Caco-2 (cell line): Measurements from ENCODE around the gene RASSF8. TPM values are rescaled to one million over a fixed set of nuclear protein-coding genes. Genes with fewer than 3 reads are reported as not detected.

Experiments used
- BruUV-seq: library from RNA; stranded (reverse); fragments of 400-500 nt; replicated peaks from 2 replicates; lab custom pipeline; 2021; lab: Mats Ljungman, UMichigan
- CTCF ChIA-PET: fragments of 300-600 bp; sonication (Branson Sonifier 250); formaldehyde crosslinking; loops from one replicate; lab custom pipeline; 2022; ENCODE audit warnings: antibody characterized with exemption; lab: Charles Lee
- POLR2A ChIA-PET: fragments of 300-600 bp; sonication (Branson Sonifier 250); formaldehyde crosslinking; loops from one replicate; lab custom pipeline; 2022; ENCODE audit warnings: antibody characterized with exemption; lab: Charles Lee
- DNase-seq, 2 experiments: peaks; one replicate each; pipeline versions ENCODE4 v3.0.0 to v3.0.0-alpha.2; 2020 to 2022
- H3K27me3 ChIP-seq: replicated peaks from 2 replicates; pipeline ENCODE4 v1.6.0; 2011; ENCODE audit warnings: low read length; ENCODE audit not compliant: control insufficient read depth, insufficient read depth
- H3K36me3 ChIP-seq: 2 replicates; pipeline ENCODE4 v1.5.1; 2011; ENCODE audit warnings: low read length; ENCODE audit not compliant: control insufficient read depth, insufficient read depth
- H3K4me1 ChIP-seq: fragments of 250-450 bp; sonication (Bioruptor Pico); 2 replicates; pipeline ENCODE4 v1.5.1; 2020; ENCODE audit warnings: mild to moderate bottlenecking
- H3K4me3 ChIP-seq: 2 replicates; pipeline ENCODE4 v1.5.1; 2011; ENCODE audit warnings: low read depth, mild to moderate bottlenecking, control low read depth, low read length
- H3K9me3 ChIP-seq: fragments of 250-450 bp; sonication (Bioruptor Pico); 2 replicates; pipeline ENCODE4 v1.5.1; 2020; ENCODE audit warnings: mild to moderate bottlenecking, moderate library complexity
- H3K27ac Mint-ChIP-seq: one replicate; pipeline ENCODE4 v1.8.0; 2022; ENCODE audit warnings: mixed read lengths; ENCODE audit not compliant: unreplicated experiment
- H3K27me3 Mint-ChIP-seq: one replicate; pipeline ENCODE4 v1.8.0; 2022; ENCODE audit warnings: mixed read lengths; ENCODE audit not compliant: insufficient read depth, unreplicated experiment
- H3K36me3 Mint-ChIP-seq: one replicate; pipeline ENCODE4 v1.8.0; 2022; ENCODE audit warnings: mild to moderate bottlenecking, mixed read lengths; ENCODE audit not compliant: insufficient read depth, unreplicated experiment
- H3K4me1 Mint-ChIP-seq: one replicate; pipeline ENCODE4 v1.8.0; 2022; ENCODE audit warnings: low read depth, mixed read lengths; ENCODE audit not compliant: unreplicated experiment
- H3K4me3 Mint-ChIP-seq: one replicate; pipeline ENCODE4 v1.8.0; 2022; ENCODE audit warnings: mild to moderate bottlenecking, moderate library complexity, mixed read lengths; ENCODE audit not compliant: unreplicated experiment
- H3K9me3 Mint-ChIP-seq: one replicate; pipeline ENCODE4 v1.8.0; 2022; ENCODE audit warnings: mixed read lengths; ENCODE audit not compliant: unreplicated experiment
- intact Hi-C: fragments of 100-400 bp; cut with micrococcal nuclease; formaldehyde crosslinking; loops from one replicate; pipeline ENCODE4 v1.10.0; 2022; ENCODE audit not compliant: unreplicated experiment
- total RNA-seq: library from RNA; stranded (reverse); gene quantifications from 2 replicates; pipeline ENCODE4 v1.2.3, GENCODE V29; 2022
- TF ChIP-seq, protein P1 (sequence below), 2 experiments: fragments of 200-600 bp in 1 of 2; IDR thresholded peaks; 1 replicate in 1 of 2; 2 replicates in 1 of 2; pipeline versions ENCODE4 v1.5.1 to v1.8.0; 2011 to 2022; ENCODE audit warnings: antibody characterized with exemption in 1 of 2, control low read depth in 1 of 2, inconsistent platforms in 1 of 2, low read depth in 1 of 2, low read length in 1 of 2, mild to moderate bottlenecking in 1 of 2, moderate library complexity in 1 of 2; ENCODE audit not compliant: insufficient read depth in 1 of 2, severe bottlenecking in 1 of 2, unreplicated experiment in 1 of 2

The RASSF8 gene
- total RNA-seq, 1 experiment from 2014 or later, result 143 TPM

DNA sequence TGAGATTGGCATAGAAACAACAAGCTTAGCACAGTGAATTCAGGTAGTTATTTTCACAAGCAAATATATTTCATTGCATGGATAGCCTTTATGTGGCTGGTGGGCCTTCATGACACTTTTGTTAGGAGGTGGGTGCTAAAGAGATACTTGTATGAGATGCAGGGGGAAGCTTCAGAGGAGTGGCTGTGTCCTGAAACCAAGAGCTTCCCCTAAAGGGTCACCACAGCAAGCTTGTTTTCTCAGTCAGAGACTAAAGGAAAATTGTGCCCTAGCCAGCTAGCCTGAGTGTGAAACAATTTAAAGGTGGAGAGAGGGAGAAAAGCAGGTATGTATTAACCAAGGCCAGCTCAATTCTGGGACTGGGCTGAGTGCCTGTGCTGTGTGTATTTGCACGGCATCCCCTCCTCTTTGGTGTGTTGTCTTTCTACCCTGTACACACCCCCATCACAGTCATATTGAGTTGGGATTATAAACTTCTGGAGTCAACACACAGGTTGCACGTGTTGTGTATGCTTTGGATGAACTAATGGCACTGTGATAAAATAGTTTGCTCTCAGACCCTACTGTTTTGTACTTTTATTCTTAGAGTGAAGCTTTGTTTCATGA is 79.2 kb downstream of the RASSF8 start:
- no peaks in the 10 kb centered on the region for H3K27me3 Mint-ChIP-seq
- H3K36me3 Mint-ChIP-seq, result no peaks in the 10 kb centered on the region
- POLR2A ChIA-PET, result no interaction called here
- BruUV-seq, result no TSS peak
- no peak for DNase-seq
- intact Hi-C loops, result no loop called here
- TF ChIP-seq, protein P1, sequence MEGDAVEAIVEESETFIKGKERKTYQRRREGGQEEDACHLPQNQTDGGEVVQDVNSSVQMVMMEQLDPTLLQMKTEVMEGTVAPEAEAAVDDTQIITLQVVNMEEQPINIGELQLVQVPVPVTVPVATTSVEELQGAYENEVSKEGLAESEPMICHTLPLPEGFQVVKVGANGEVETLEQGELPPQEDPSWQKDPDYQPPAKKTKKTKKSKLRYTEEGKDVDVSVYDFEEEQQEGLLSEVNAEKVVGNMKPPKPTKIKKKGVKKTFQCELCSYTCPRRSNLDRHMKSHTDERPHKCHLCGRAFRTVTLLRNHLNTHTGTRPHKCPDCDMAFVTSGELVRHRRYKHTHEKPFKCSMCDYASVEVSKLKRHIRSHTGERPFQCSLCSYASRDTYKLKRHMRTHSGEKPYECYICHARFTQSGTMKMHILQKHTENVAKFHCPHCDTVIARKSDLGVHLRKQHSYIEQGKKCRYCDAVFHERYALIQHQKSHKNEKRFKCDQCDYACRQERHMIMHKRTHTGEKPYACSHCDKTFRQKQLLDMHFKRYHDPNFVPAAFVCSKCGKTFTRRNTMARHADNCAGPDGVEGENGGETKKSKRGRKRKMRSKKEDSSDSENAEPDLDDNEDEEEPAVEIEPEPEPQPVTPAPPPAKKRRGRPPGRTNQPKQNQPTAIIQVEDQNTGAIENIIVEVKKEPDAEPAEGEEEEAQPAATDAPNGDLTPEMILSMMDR (IDR thresholded peaks at IDR 0.05; ENCODE audit: insufficient read depth in 1 of 2, low read depth in 1 of 2, low read length in 1 of 2, severe bottlenecking in 1 of 2, unreplicated experiment in 1 of 2), result no peak
- H3K9me3 Mint-ChIP-seq, result no peaks in the 10 kb centered on the region
- CTCF ChIA-PET, result no interaction called here
- no peak overlapping the region for H3K27ac Mint-ChIP-seq
- peaks cover 38% of the 10 kb centered on the region for H3K4me1 ChIP-seq
- no peaks in the 10 kb centered on the region for H3K27me3 ChIP-seq
- peaks cover 42% of the 10 kb centered on the region for H3K4me1 Mint-ChIP-seq
- no peaks in the 10 kb centered on the region for H3K9me3 ChIP-seq
- H3K4me3 Mint-ChIP-seq, result no peak overlapping the region
- H3K36me3 ChIP-seq, result no peaks in the 10 kb centered on the region
- no peak overlapping the region for H3K4me3 ChIP-seq

DNA sequence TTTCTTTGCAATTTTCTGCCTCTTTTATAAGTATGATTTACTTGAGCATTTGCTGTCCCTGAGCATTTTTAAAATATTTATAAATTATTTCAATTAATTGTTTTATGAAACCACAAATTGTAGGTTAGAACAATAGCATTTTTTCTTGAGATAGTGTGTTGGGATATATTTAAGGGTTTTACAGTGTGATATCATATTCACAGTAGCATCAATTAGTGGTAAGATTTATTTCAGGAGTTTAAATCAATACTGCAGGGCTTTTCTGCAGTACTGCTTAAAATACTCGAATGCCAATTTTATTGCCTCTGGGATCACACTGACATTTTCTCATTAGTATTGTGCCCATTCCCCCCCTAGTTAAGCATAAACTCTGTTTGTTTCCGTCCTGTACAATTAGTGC is 84.2 kb downstream of the RASSF8 start:
- H3K9me3 Mint-ChIP-seq, result no peaks in the 10 kb centered on the region
- DNase-seq, result no peak
- ChIA-PET CTCF (no interaction called here), POLR2A (no interaction called here)
- no TSS peak for BruUV-seq
- no peaks in the 10 kb centered on the region for H3K9me3 ChIP-seq
- no peaks in the 10 kb centered on the region for H3K27me3 Mint-ChIP-seq
- no peaks in the 10 kb centered on the region for H3K36me3 Mint-ChIP-seq
- H3K27ac Mint-ChIP-seq, result peak overlapping the region; percentile 3
- peaks cover 38% of the 10 kb centered on the region for H3K4me1 Mint-ChIP-seq
- no peak overlapping the region for H3K4me3 Mint-ChIP-seq
- H3K27me3 ChIP-seq, result no peaks in the 10 kb centered on the region
- no peaks in the 10 kb centered on the region for H3K36me3 ChIP-seq
- intact Hi-C loops, result no loop called here
- TF ChIP-seq, protein P1 (IDR thresholded peaks at IDR 0.05; ENCODE audit: insufficient read depth in 1 of 2, low read depth in 1 of 2, low read length in 1 of 2, severe bottlenecking in 1 of 2, unreplicated experiment in 1 of 2), result no peak
- H3K4me1 ChIP-seq, result peaks cover 34% of the 10 kb centered on the region
- no peak overlapping the region for H3K4me3 ChIP-seq

DNA sequence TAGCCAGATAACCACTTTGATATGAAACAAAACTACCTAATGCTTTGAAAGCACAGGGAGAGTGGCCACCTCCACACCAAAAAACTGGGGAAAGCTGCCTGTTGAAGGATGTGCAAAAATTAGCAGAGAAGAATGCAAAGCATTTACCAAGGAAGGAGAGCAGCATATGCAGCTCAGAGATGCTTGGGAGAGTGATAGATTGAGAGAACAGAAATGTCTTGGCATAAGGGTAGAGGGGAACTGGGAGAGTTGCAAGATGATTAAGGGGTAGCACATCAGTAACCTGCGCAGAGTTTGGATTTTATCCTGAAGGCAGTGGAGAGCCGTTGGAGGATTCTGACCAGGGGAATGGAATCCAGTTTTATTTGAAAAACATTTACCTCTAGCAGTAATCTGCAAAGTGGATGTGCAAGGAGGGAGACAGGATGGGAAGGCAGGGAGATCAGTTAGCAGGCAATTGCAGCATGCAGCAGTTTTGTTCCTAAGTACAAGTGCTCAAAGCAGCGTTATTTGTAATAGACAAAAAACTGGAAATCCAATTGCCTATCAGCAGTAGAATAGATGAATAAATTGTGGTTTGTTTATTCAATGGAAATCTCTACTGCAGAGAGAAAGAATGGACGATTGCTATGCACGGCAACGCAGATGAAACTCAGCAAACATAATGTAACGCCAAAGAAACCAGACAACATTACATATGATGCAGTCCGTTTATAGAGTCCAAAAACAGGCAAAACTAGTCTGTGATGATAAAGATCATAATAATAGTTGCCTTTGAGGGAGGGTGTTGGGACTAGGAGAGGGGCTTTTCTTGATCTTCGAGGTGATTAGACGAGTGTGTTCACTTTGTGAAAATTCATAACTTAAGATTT is 84.9 kb downstream of the RASSF8 start:
- no peaks in the 10 kb centered on the region for H3K9me3 ChIP-seq
- peaks cover 28% of the 10 kb centered on the region for H3K4me1 ChIP-seq
- intact Hi-C loops, result no loop called here
- no TSS peak for BruUV-seq
- Mint-ChIP-seq H3K4me3 (peak overlapping the region; percentile 12), H3K36me3 (no peaks in the 10 kb centered on the region), H3K9me3 (no peaks in the 10 kb centered on the region), H3K4me1 (peaks cover 36% of the 10 kb centered on the region), H3K27me3 (no peaks in the 10 kb centered on the region), H3K27ac (peak overlapping the region; percentile 3)
- H3K4me3 ChIP-seq, result no peak overlapping the region
- H3K36me3 ChIP-seq, result no peaks in the 10 kb centered on the region
- CTCF ChIA-PET, result interaction anchor here (1.0 kb wide), 1 partner anchor 49 kb away, joined by 3 read pairs; no protein-coding TSS in a partner anchor
- H3K27me3 ChIP-seq, result no peaks in the 10 kb centered on the region
- no peak for DNase-seq
- POLR2A ChIA-PET, result no interaction called here
- TF ChIP-seq, protein P1 (IDR thresholded peaks at IDR 0.05; ENCODE audit: insufficient read depth in 1 of 2, low read depth in 1 of 2, low read length in 1 of 2, severe bottlenecking in 1 of 2, unreplicated experiment in 1 of 2), result no peak
